Measurements from ENCODE around the gene FNIP2.

The FNIP2 gene

GRCh38 chr4:158903079-158903456 lies 134.2 kb downstream of the FNIP2 start:
- ChIA-PET POLR2A (interaction anchor here (1.1 to 1.2 kb wide), 3 partner anchors 10 to 12 kb away, joined by 3 to 4 read pairs (median 4); no protein-coding TSS in a partner anchor), CTCF (interaction anchor here (0.7 to 1.3 kb wide), 3 partner anchors 9 to 99 kb away, joined by 3 to 4 read pairs (median 4); no protein-coding TSS in a partner anchor)
- DNase-seq (ENCODE audit: extremely low spot score) = no peak
- TF ChIP-seq FOXM1 (IDR thresholded peaks at IDR 0.05; ENCODE audit: borderline replicate concordance) (no peak), HDGF (IDR thresholded peaks at IDR 0.05; ENCODE audit: borderline replicate concordance) (no peak)

- CTCF ChIA-PET = no interaction called here
- DNase-seq (ENCODE audit: extremely low spot score) = no peak
- POLR2A ChIA-PET = interaction anchor here (1.2 kb wide), 2 partner anchors 11 to 12 kb away, joined by 4 read pairs; no protein-coding TSS in a partner anchor
- TF ChIP-seq HDGF (IDR thresholded peaks at IDR 0.05; ENCODE audit: borderline replicate concordance) = no peak
- TF ChIP-seq ARNT (IDR thresholded peaks at IDR 0.05) = no peak
- no peak for TF ChIP-seq FOXK2 (IDR thresholded peaks at IDR 0.05)
- no peak for TF ChIP-seq LEF1 (IDR thresholded peaks at IDR 0.05; ENCODE audit: borderline replicate concordance)
- no peak for TF ChIP-seq SUZ12 (IDR thresholded peaks at IDR 0.05)
- no peak for TF ChIP-seq ELF4 (IDR thresholded peaks at IDR 0.05)
- no peak for TF ChIP-seq FOXA1 (IDR thresholded peaks at IDR 0.05)
- no peak for TF ChIP-seq BHLHE40 (IDR thresholded peaks at IDR 0.05; ENCODE audit: borderline replicate concordance)
- no peak for TF ChIP-seq SP1 (IDR thresholded peaks at IDR 0.05)
- TF ChIP-seq TARDBP (IDR thresholded peaks at IDR 0.05) = no peak
- no peak for TF ChIP-seq FOXM1 (IDR thresholded peaks at IDR 0.05; ENCODE audit: borderline replicate concordance)
- no peak for TF ChIP-seq CTBP1 (IDR thresholded peaks at IDR 0.05; ENCODE audit: borderline replicate concordance)
- TF ChIP-seq NFRKB (IDR thresholded peaks at IDR 0.05) = no peak
- no peak for TF ChIP-seq L3MBTL2 (conservative IDR thresholded peaks at IDR 0.05)
- TF ChIP-seq ZNF384 (IDR thresholded peaks at IDR 0.05) = no peak
- TF ChIP-seq PKNOX1 (IDR thresholded peaks at IDR 0.05) = no peak
Observed at GRCh38 chr4:158903472-158904043, 134.7 kb downstream of the FNIP2 start.

GRCh38 chr4:158904815-158905214 lies 136.0 kb downstream of the FNIP2 start:
- CTCF ChIA-PET = interaction anchor here (1.1 kb wide), 1 partner anchor 53 kb away, joined by 3 read pairs; no protein-coding TSS in a partner anchor
- POLR2A ChIA-PET = no interaction called here
- TF ChIP-seq L3MBTL2 (conservative IDR thresholded peaks at IDR 0.05) = no peak
- TF ChIP-seq SP1 (IDR thresholded peaks at IDR 0.05) = no peak
- no peak for TF ChIP-seq FOXM1 (IDR thresholded peaks at IDR 0.05; ENCODE audit: borderline replicate concordance)
- no peak for DNase-seq (ENCODE audit: extremely low spot score)

GRCh38 chr4:158906073-158906472 lies 137.2 kb downstream of the FNIP2 start:
- ChIA-PET POLR2A (no interaction called here), CTCF (no interaction called here)
- DNase-seq (ENCODE audit: extremely low spot score) = no peak
- no peak for TF ChIP-seq CTBP1 (IDR thresholded peaks at IDR 0.05; ENCODE audit: borderline replicate concordance)
- no peak for TF ChIP-seq HDGF (IDR thresholded peaks at IDR 0.05; ENCODE audit: borderline replicate concordance)
- no peak for TF ChIP-seq FOXA1 (IDR thresholded peaks at IDR 0.05)
- no peak for TF ChIP-seq SP1 (IDR thresholded peaks at IDR 0.05)
- no peak for TF ChIP-seq TARDBP (IDR thresholded peaks at IDR 0.05)
- TF ChIP-seq ARNT (IDR thresholded peaks at IDR 0.05) = no peak
- TF ChIP-seq L3MBTL2 (conservative IDR thresholded peaks at IDR 0.05) = no peak

GRCh38 chr4:158912390-158912789 lies 143.6 kb downstream of the FNIP2 start:
- POLR2A ChIA-PET = no interaction called here
- DNase-seq (ENCODE audit: extremely low spot score) = no peak
- CTCF ChIA-PET = no interaction called here
- TF ChIP-seq SUZ12 (IDR thresholded peaks at IDR 0.05) (no peak), L3MBTL2 (conservative IDR thresholded peaks at IDR 0.05) (no peak), SP1 (IDR thresholded peaks at IDR 0.05) (no peak), FOXK2 (IDR thresholded peaks at IDR 0.05) (no peak), TARDBP (IDR thresholded peaks at IDR 0.05) (no peak), ZNF384 (IDR thresholded peaks at IDR 0.05) (no peak), BHLHE40 (IDR thresholded peaks at IDR 0.05; ENCODE audit: borderline replicate concordance) (no peak), LEF1 (IDR thresholded peaks at IDR 0.05; ENCODE audit: borderline replicate concordance) (no peak), CTBP1 (IDR thresholded peaks at IDR 0.05; ENCODE audit: borderline replicate concordance) (no peak), ELF4 (IDR thresholded peaks at IDR 0.05) (no peak), ARNT (IDR thresholded peaks at IDR 0.05) (no peak), NFRKB (IDR thresholded peaks at IDR 0.05) (no peak), FOXA1 (IDR thresholded peaks at IDR 0.05) (no peak), HDGF (IDR thresholded peaks at IDR 0.05; ENCODE audit: borderline replicate concordance) (no peak), FOXM1 (IDR thresholded peaks at IDR 0.05; ENCODE audit: borderline replicate concordance) (no peak)

GRCh38 chr4:158912806-158913205 lies 144.0 kb downstream of the FNIP2 start:
- POLR2A ChIA-PET = no interaction called here
- TF ChIP-seq L3MBTL2 (conservative IDR thresholded peaks at IDR 0.05) (no peak), SUZ12 (IDR thresholded peaks at IDR 0.05) (no peak), ARNT (IDR thresholded peaks at IDR 0.05) (no peak), FOXK2 (IDR thresholded peaks at IDR 0.05) (no peak), CTBP1 (IDR thresholded peaks at IDR 0.05; ENCODE audit: borderline replicate concordance) (no peak), PKNOX1 (IDR thresholded peaks at IDR 0.05) (no peak), HDGF (IDR thresholded peaks at IDR 0.05; ENCODE audit: borderline replicate concordance) (no peak), SP1 (IDR thresholded peaks at IDR 0.05) (no peak), FOXA1 (IDR thresholded peaks at IDR 0.05) (no peak), BHLHE40 (IDR thresholded peaks at IDR 0.05; ENCODE audit: borderline replicate concordance) (no peak), LEF1 (IDR thresholded peaks at IDR 0.05; ENCODE audit: borderline replicate concordance) (no peak)
- CTCF ChIA-PET = no interaction called here
- DNase-seq (ENCODE audit: extremely low spot score) = no peak

GRCh38 chr4:158913766-158914165 lies 144.9 kb downstream of the FNIP2 start:
- no peak for DNase-seq (ENCODE audit: extremely low spot score)
- no peak for TF ChIP-seq FOXK2 (IDR thresholded peaks at IDR 0.05)
- no peak for TF ChIP-seq BHLHE40 (IDR thresholded peaks at IDR 0.05; ENCODE audit: borderline replicate concordance)
- no peak for TF ChIP-seq SUZ12 (IDR thresholded peaks at IDR 0.05)
- TF ChIP-seq NFRKB (IDR thresholded peaks at IDR 0.05) = no peak
- TF ChIP-seq ARNT (IDR thresholded peaks at IDR 0.05) = no peak
- no peak for TF ChIP-seq FOXM1 (IDR thresholded peaks at IDR 0.05; ENCODE audit: borderline replicate concordance)
- no peak for TF ChIP-seq ELF4 (IDR thresholded peaks at IDR 0.05)
- no peak for TF ChIP-seq ZNF384 (IDR thresholded peaks at IDR 0.05)
- TF ChIP-seq HDGF (IDR thresholded peaks at IDR 0.05; ENCODE audit: borderline replicate concordance) = no peak
- TF ChIP-seq LEF1 (IDR thresholded peaks at IDR 0.05; ENCODE audit: borderline replicate concordance) = no peak
- no peak for TF ChIP-seq L3MBTL2 (conservative IDR thresholded peaks at IDR 0.05)
- no peak for TF ChIP-seq TARDBP (IDR thresholded peaks at IDR 0.05)
- no peak for TF ChIP-seq SP1 (IDR thresholded peaks at IDR 0.05)
- TF ChIP-seq FOXA1 (IDR thresholded peaks at IDR 0.05) = no peak
- TF ChIP-seq CTBP1 (IDR thresholded peaks at IDR 0.05; ENCODE audit: borderline replicate concordance) = no peak
- TF ChIP-seq PKNOX1 (IDR thresholded peaks at IDR 0.05) = no peak
- ChIA-PET CTCF (no interaction called here), POLR2A (no interaction called here)

Data from HEK293T (cell line).